Measurements from ENCODE around the gene MRPS5.

Gene MRPS5

GRCh38 chr2:95047629-95048510 is 73.7 kb downstream of the MRPS5 start:
- Histone ChIP-seq H3K4me3 (ENCODE audit: low read length) (no peak overlapping the region), H3K27me3 (ENCODE audit: control insufficient read depth, insufficient read depth, low read length) (no peaks in the 10 kb centered on the region), H3K4me1 (ENCODE audit: control insufficient read depth, insufficient read depth, low read length) (no peaks in the 10 kb centered on the region), H3K9me3 (ENCODE audit: control insufficient read depth, insufficient read depth, low read length) (peaks cover 1% of the 10 kb centered on the region; the same call in 1 of the 2 replicates), H3K27ac (ENCODE audit: low read length) (no peak overlapping the region), H3K36me3 (ENCODE audit: control insufficient read depth, insufficient read depth, low read length) (no peaks in the 10 kb centered on the region)
- DNase-seq (ENCODE audit: low read depth, low spot score): no peak
- no CpG with 5 or more reads among the region's 17 CpGs for WGBS (ENCODE audit: insufficient coverage, insufficient read length)

GRCh38 chr2:95046371-95047112 is 75.1 kb downstream of the MRPS5 start:
- Histone ChIP-seq H3K4me3 (ENCODE audit: low read length) (no peak overlapping the region), H3K4me1 (ENCODE audit: control insufficient read depth, insufficient read depth, low read length) (no peaks in the 10 kb centered on the region), H3K36me3 (ENCODE audit: control insufficient read depth, insufficient read depth, low read length) (no peaks in the 10 kb centered on the region), H3K27me3 (ENCODE audit: control insufficient read depth, insufficient read depth, low read length) (no peaks in the 10 kb centered on the region), H3K27ac (ENCODE audit: low read length) (no peak overlapping the region), H3K9me3 (ENCODE audit: control insufficient read depth, insufficient read depth, low read length) (no peaks in the 10 kb centered on the region; the same call in 1 of the 2 replicates)
- no CpG with 5 or more reads among the region's 13 CpGs for WGBS (ENCODE audit: insufficient coverage, insufficient read length)
- no peak for DNase-seq (ENCODE audit: low read depth, low spot score)

GRCh38 chr2:95044601-95045000 is 77.0 kb downstream of the MRPS5 start:
- H3K4me1 ChIP-seq (ENCODE audit: control insufficient read depth, insufficient read depth, low read length): no peaks in the 10 kb centered on the region
- no peaks in the 10 kb centered on the region for H3K9me3 ChIP-seq (ENCODE audit: control insufficient read depth, insufficient read depth, low read length)
- no peak overlapping the region for H3K4me3 ChIP-seq (ENCODE audit: low read length)
- no peaks in the 10 kb centered on the region for H3K36me3 ChIP-seq (ENCODE audit: control insufficient read depth, insufficient read depth, low read length)
- no peaks in the 10 kb centered on the region for H3K27me3 ChIP-seq (ENCODE audit: control insufficient read depth, insufficient read depth, low read length)
- no peak overlapping the region for H3K27ac ChIP-seq (ENCODE audit: low read length)
- no CpG with 5 or more reads among the region's 5 CpGs for WGBS (ENCODE audit: insufficient coverage, insufficient read length)
- no peak for DNase-seq (ENCODE audit: low read depth, low spot score)

GRCh38 chr2:95043300-95044093 is 78.1 kb downstream of the MRPS5 start:
- Histone ChIP-seq H3K27ac (ENCODE audit: low read length) (no peak overlapping the region), H3K4me3 (ENCODE audit: low read length) (no peak overlapping the region), H3K4me1 (ENCODE audit: control insufficient read depth, insufficient read depth, low read length) (no peaks in the 10 kb centered on the region), H3K36me3 (ENCODE audit: control insufficient read depth, insufficient read depth, low read length) (no peaks in the 10 kb centered on the region), H3K27me3 (ENCODE audit: control insufficient read depth, insufficient read depth, low read length) (no peaks in the 10 kb centered on the region), H3K9me3 (ENCODE audit: control insufficient read depth, insufficient read depth, low read length) (no peaks in the 10 kb centered on the region)
- no CpG with 5 or more reads among the region's 17 CpGs for WGBS (ENCODE audit: insufficient coverage, insufficient read length)
- DNase-seq (ENCODE audit: low read depth, low spot score): no peak

GRCh38 chr2:95042472-95043271 is 78.9 kb downstream of the MRPS5 start:
- Histone ChIP-seq H3K4me1 (ENCODE audit: control insufficient read depth, insufficient read depth, low read length) (no peaks in the 10 kb centered on the region), H3K27me3 (ENCODE audit: control insufficient read depth, insufficient read depth, low read length) (no peaks in the 10 kb centered on the region), H3K27ac (ENCODE audit: low read length) (no peak overlapping the region), H3K36me3 (ENCODE audit: control insufficient read depth, insufficient read depth, low read length) (no peaks in the 10 kb centered on the region), H3K4me3 (ENCODE audit: low read length) (no peak overlapping the region), H3K9me3 (ENCODE audit: control insufficient read depth, insufficient read depth, low read length) (no peaks in the 10 kb centered on the region)
- WGBS (ENCODE audit: insufficient coverage, insufficient read length): no CpG with 5 or more reads among the region's 7 CpGs
- DNase-seq (ENCODE audit: low read depth, low spot score): no peak

GRCh38 chr2:95041824-95042442 is 79.7 kb downstream of the MRPS5 start:
- DNase-seq (ENCODE audit: low read depth, low spot score): no peak
- H3K27me3 ChIP-seq (ENCODE audit: control insufficient read depth, insufficient read depth, low read length): no peaks in the 10 kb centered on the region

GRCh38 chr2:95041060-95041823 is 80.4 kb downstream of the MRPS5 start:
- no peaks in the 10 kb centered on the region for H3K36me3 ChIP-seq (ENCODE audit: control insufficient read depth, insufficient read depth, low read length)
- no CpG with 5 or more reads among the region's 10 CpGs for WGBS (ENCODE audit: insufficient coverage, insufficient read length)
- H3K4me3 ChIP-seq (ENCODE audit: low read length): no peak overlapping the region
- H3K4me1 ChIP-seq (ENCODE audit: control insufficient read depth, insufficient read depth, low read length): no peaks in the 10 kb centered on the region
- H3K27me3 ChIP-seq (ENCODE audit: control insufficient read depth, insufficient read depth, low read length): no peaks in the 10 kb centered on the region
- H3K27ac ChIP-seq (ENCODE audit: low read length): no peak overlapping the region
- no peaks in the 10 kb centered on the region for H3K9me3 ChIP-seq (ENCODE audit: control insufficient read depth, insufficient read depth, low read length)
- no peak for DNase-seq (ENCODE audit: low read depth, low spot score)

More at GRCh38 chr2:95041824-95042442, 79.7 kb downstream of the MRPS5 start:
- Histone ChIP-seq H3K4me1 (ENCODE audit: control insufficient read depth, insufficient read depth, low read length) (no peaks in the 10 kb centered on the region), H3K9me3 (ENCODE audit: control insufficient read depth, insufficient read depth, low read length) (no peaks in the 10 kb centered on the region), H3K36me3 (ENCODE audit: control insufficient read depth, insufficient read depth, low read length) (no peaks in the 10 kb centered on the region), H3K4me3 (ENCODE audit: low read length) (no peak overlapping the region), H3K27ac (ENCODE audit: low read length) (no peak overlapping the region)
- WGBS (ENCODE audit: insufficient coverage, insufficient read length): no CpG with 5 or more reads among the region's 11 CpGs

GRCh38 chr2:95040426-95040825 is 81.2 kb downstream of the MRPS5 start:
- no peak for DNase-seq (ENCODE audit: low read depth, low spot score)
- H3K27ac ChIP-seq (ENCODE audit: low read length): no peak overlapping the region
- H3K4me3 ChIP-seq (ENCODE audit: low read length): no peak overlapping the region
- WGBS (ENCODE audit: insufficient coverage, insufficient read length): no CpG with 5 or more reads among the region's 6 CpGs
- H3K9me3 ChIP-seq (ENCODE audit: control insufficient read depth, insufficient read depth, low read length): no peaks in the 10 kb centered on the region
- no peaks in the 10 kb centered on the region for H3K27me3 ChIP-seq (ENCODE audit: control insufficient read depth, insufficient read depth, low read length)
- H3K36me3 ChIP-seq (ENCODE audit: control insufficient read depth, insufficient read depth, low read length): no peaks in the 10 kb centered on the region
- no peaks in the 10 kb centered on the region for H3K4me1 ChIP-seq (ENCODE audit: control insufficient read depth, insufficient read depth, low read length)

- Histone ChIP-seq H3K27ac (ENCODE audit: low read length) (no peak overlapping the region), H3K9me3 (ENCODE audit: control insufficient read depth, insufficient read depth, low read length) (no peaks in the 10 kb centered on the region), H3K36me3 (ENCODE audit: control insufficient read depth, insufficient read depth, low read length) (no peaks in the 10 kb centered on the region), H3K4me1 (ENCODE audit: control insufficient read depth, insufficient read depth, low read length) (no peaks in the 10 kb centered on the region), H3K27me3 (ENCODE audit: control insufficient read depth, insufficient read depth, low read length) (no peaks in the 10 kb centered on the region), H3K4me3 (ENCODE audit: low read length) (no peak overlapping the region)
- no CpG with 5 or more reads among the region's 6 CpGs for WGBS (ENCODE audit: insufficient coverage, insufficient read length)
- no peak for DNase-seq (ENCODE audit: low read depth, low spot score)
Observed at GRCh38 chr2:95039978-95040377, 81.6 kb downstream of the MRPS5 start.
